IPS DF 6.9 (cell line): Measurements from ENCODE around the gene BLOC1S2.
"Not testable (repeated sequence)": the region's sequence is repeated elsewhere in the genome, so short reads cannot be mapped to it uniquely, and the experiment has no call there.

ENCODE experiments used
- DNase-seq: peaks from one replicate; pipeline ENCODE4 v3.0.0-alpha.2; 2013; ENCODE audit warnings: low read depth, low spot score
- H3K27ac ChIP-seq: one replicate; pipeline ENCODE4 v1.5.1; 2013; ENCODE audit warnings: low read length, control low read depth
- H3K27me3 ChIP-seq: 2 replicates; pipeline ENCODE4 v1.6.1; 2013; ENCODE audit warnings: mild to moderate bottlenecking, low read length; ENCODE audit not compliant: control insufficient read depth, insufficient read depth
- H3K36me3 ChIP-seq: 2 replicates; pipeline ENCODE4 v1.6.1; 2013; ENCODE audit warnings: low read length; ENCODE audit not compliant: control insufficient read depth, insufficient read depth
- H3K4me1 ChIP-seq: 2 replicates; pipeline ENCODE4 v1.6.1; 2013; ENCODE audit warnings: low read length; ENCODE audit not compliant: control insufficient read depth, insufficient read depth
- H3K4me3 ChIP-seq: 2 replicates; pipeline ENCODE4 v1.5.1; 2013; ENCODE audit warnings: mild to moderate bottlenecking, low read length
- H3K9me3 ChIP-seq: 2 replicates; pipeline ENCODE4 v1.6.1; 2013; ENCODE audit warnings: low read length, inconsistent platforms; ENCODE audit not compliant: control insufficient read depth, insufficient read depth
- WGBS: extraction: QIAGEN DNeasy Blood & Tissue Kit; methylation state at CpG from one replicate; pipeline ENCODE4 v1.1.7; 2013; ENCODE audit warnings: mixed read lengths, missing lambda C conversion rate; ENCODE audit not compliant: insufficient read length, insufficient coverage; 5-methylcytosine and 5-hydroxymethylcytosine counted together

Gene BLOC1S2

DNA sequence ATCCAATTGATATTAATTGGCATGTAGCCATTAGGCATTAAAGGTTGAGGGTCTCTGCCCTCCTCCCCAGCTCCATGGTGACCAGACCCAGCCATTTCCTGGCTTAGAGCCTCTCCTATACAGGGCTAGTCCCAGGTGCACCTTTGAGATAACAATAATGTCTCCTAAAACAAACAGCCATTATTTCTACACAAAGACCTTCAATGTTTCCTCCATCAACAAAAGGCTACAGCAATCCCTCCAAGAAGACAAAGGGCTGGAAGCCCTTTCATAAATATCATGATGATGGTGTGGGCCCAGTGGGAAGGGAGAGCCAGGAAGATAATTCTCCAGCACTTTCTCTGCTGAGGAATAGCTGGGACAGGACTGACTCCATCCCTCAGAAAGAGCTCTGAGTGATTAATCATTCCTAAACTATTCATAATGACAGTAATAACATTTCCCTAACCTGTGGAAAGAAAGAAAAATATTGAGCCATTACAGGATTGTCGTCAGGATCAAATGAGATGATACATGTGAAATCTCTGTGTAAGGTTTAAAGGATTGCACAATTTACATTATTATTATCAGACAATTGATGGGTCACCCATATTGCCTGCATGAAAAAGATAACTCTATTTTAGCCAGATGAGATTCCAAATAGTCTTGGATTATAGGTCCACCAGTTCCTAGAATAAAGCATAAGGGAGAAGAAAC lies 33.4 kb upstream of the BLOC1S2 start:
- no peak for DNase-seq
- no peak overlapping the region for H3K4me3 ChIP-seq
- no peaks in the 10 kb centered on the region for H3K4me1 ChIP-seq
- no peak overlapping the region for H3K27ac ChIP-seq
- no peaks in the 10 kb centered on the region for H3K36me3 ChIP-seq
- H3K27me3 ChIP-seq: no peaks in the 10 kb centered on the region
- no CpG with 5 or more reads among the region's 1 CpG for WGBS
- no peaks in the 10 kb centered on the region for H3K9me3 ChIP-seq

DNA sequence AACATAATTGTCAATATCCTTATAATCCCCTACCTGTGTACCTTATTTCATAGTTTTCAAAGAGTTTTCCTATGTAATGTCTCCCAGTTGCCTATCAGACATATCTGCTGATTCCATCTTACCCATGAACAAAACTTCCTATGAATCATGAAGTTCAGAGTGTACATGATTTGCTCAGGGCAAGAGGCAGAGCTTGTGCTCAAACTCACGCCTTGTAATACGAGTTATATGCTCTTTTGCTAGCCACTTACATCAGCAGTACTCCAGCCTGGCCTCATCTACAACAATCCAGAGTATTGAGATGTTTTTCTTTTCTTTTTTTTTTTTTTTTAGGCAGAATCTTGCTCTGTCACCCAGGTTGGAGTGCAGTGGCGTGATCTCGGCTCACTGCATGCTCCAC lies 31.7 kb upstream of the BLOC1S2 start:
- no peaks in the 10 kb centered on the region for H3K27me3 ChIP-seq
- H3K9me3 ChIP-seq: no peaks in the 10 kb centered on the region
- H3K27ac ChIP-seq: no peak overlapping the region
- no peak for DNase-seq
- no peak overlapping the region for H3K4me3 ChIP-seq
- no peaks in the 10 kb centered on the region for H3K4me1 ChIP-seq
- no CpG with 5 or more reads among the region's 4 CpGs for WGBS
- H3K36me3 ChIP-seq: no peaks in the 10 kb centered on the region

DNA sequence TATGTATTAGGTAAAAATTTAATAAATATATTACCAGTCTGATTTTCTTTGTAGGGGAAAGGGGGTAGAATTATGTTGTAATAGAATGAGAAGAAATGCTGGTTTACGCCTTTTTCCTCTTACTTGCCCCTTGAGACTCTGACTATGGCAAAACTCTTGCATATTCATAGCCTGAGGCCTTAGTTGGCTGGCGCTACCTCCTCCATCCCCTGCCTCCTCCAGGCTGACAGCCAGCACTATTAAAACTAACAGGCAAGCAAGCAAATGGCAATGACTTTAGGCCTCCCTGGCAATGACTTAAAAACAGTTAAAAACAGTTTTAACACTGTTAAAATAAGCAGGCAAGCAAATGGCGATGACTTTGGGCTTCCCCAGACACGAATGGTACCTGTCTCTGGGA lies 29.1 kb upstream of the BLOC1S2 start:
- no peak for DNase-seq

DNA sequence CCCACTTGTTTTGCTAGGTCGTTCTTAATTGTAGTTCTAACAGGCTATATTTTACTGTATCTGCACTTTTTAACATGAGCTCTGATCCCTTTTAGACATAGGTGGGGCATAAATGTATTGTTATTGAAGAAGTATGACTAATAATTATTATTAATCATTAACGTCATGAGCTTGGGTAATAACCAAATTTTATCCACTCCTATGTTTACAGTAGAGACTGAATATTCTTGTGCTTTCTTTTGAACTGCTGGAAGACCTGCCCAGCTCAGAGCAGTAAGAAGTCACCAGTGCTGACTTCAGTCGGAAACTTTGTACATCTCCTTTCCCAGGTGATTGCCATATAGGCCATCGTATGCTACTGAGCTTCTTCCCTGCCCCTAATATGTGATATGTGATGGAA lies 24.8 kb upstream of the BLOC1S2 start:
- Histone ChIP-seq H3K9me3 (no peaks in the 10 kb centered on the region), H3K27me3 (no peaks in the 10 kb centered on the region), H3K36me3 (no peaks in the 10 kb centered on the region), H3K4me3 (no peak overlapping the region), H3K27ac (no peak overlapping the region), H3K4me1 (no peaks in the 10 kb centered on the region)
- DNase-seq: no peak
- WGBS: no CpG with 5 or more reads among the region's 4 CpGs

More for the DNA sequence above, 29.1 kb upstream of the BLOC1S2 start:
- H3K27me3 ChIP-seq: no peaks in the 10 kb centered on the region
- no peak overlapping the region for H3K27ac ChIP-seq
- H3K4me3 ChIP-seq: no peak overlapping the region
- no peaks in the 10 kb centered on the region for H3K36me3 ChIP-seq
- H3K9me3 ChIP-seq: no peaks in the 10 kb centered on the region
- H3K4me1 ChIP-seq: no peaks in the 10 kb centered on the region
- no CpG with 5 or more reads among the region's 4 CpGs for WGBS

DNA sequence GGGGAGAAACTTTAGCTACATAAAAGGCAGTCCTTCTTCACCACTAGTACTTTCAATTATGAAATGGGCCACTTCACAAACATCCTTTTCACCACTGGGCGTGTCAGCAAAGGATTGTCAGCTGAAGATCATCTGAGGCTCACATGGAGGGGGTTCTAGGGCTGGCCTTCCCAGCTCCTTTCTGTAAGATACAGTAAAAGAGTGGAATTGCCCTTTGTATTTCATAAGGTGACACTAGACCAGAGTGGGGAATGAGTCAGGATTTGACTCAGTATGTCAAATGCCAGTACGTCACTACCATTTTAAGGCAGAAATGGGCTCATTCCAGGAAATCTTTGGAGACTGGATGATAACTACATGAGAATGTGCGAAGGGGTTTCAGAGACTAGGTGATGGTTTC lies 21.2 kb upstream of the BLOC1S2 start:
- H3K9me3 ChIP-seq: no peaks in the 10 kb centered on the region
- no peak for DNase-seq
- H3K27ac ChIP-seq: no peak overlapping the region
- H3K4me3 ChIP-seq: no peak overlapping the region
- no peaks in the 10 kb centered on the region for H3K27me3 ChIP-seq
- no peaks in the 10 kb centered on the region for H3K36me3 ChIP-seq
- no CpG with 5 or more reads among the region's 3 CpGs for WGBS
- no peaks in the 10 kb centered on the region for H3K4me1 ChIP-seq

DNA sequence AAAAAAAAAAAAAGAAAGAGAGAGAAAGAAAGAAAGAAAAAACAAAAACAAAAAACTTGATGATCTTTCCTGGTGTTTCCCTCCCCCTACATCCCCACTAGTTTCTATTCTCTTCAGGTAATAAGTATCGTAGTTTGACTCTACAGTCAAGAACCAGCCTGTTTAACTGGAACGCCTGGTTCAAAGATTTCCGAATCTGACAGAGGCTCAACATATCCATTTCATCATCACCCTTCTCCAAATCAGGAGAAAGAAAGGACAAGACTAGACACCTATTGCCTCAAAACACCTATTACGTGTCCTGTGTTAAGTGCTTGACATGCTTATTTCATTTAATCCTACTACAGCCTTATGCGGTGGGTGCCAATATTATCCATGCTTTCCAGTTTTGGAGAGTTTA lies 20.4 kb upstream of the BLOC1S2 start:
- Histone ChIP-seq H3K27me3 (no peaks in the 10 kb centered on the region), H3K36me3 (no peaks in the 10 kb centered on the region), H3K4me3 (no peak overlapping the region), H3K27ac (no peak overlapping the region), H3K9me3 (no peaks in the 10 kb centered on the region), H3K4me1 (no peaks in the 10 kb centered on the region)
- no CpG with 5 or more reads among the region's 5 CpGs for WGBS
- DNase-seq: no peak

DNA sequence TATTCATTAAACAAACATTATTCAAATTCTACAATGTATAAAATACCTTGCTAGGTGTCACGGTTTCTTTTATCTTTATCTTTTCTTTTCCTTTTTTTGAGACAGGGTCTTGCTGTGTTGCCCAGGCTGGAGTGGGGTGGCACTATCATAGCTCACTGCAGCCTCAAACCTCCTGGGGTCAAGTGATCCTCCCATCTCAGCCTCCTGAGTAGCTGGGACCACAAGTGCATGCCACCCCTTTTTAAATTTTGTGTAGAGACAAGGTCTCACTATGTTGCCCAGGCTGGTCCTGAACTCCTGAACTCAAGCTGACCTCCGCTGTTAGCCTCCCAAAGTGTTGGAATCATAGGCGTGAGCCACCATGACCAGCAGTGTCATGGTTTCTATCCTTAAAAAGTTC lies 17.9 kb upstream of the BLOC1S2 start:
- no peaks in the 10 kb centered on the region for H3K9me3 ChIP-seq
- H3K4me3 ChIP-seq: no peak overlapping the region
- no peaks in the 10 kb centered on the region for H3K36me3 ChIP-seq
- H3K27ac ChIP-seq: no peak overlapping the region
- no peak for DNase-seq
- 0 out of 2 replicates have a peak, but pooled peaks cover 2% of the 10 kb centered on the region for H3K4me1 ChIP-seq
- H3K27me3 ChIP-seq: no peaks in the 10 kb centered on the region; the same call in 1 of the 2 replicates
- 100% methylated on average over 1 of the region's 3 CpGs for WGBS

DNA sequence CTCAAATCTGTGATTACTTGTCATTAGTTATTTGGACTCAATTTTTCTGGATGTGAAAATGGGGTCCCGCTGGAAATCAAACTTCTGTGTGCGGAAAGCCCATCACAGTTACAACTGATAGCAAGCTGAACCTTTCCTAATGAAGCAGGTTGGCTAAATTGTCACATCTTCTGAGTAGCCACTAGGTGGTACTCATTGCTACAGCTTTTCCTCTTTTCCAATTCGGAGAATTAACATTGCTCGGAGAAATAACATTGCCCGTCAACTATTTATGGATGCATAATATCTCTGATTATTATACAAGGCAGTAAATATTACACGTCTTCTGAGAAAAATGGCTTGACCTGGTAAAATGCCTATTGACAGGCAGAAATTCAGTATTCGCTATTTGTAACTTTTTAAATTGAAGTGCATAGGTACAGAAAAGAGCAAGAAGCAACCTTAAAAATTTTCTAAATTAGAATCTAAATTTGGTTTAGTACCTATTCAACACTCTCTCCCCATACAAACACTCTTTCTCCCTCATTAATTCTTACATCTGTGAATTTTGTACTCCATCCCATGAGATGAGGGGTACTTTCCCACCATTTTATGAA lies 17.3 kb upstream of the BLOC1S2 start:
- H3K9me3 ChIP-seq: no peaks in the 10 kb centered on the region
- 0 out of 2 replicates have a peak, but pooled peaks cover 2% of the 10 kb centered on the region for H3K4me1 ChIP-seq
- H3K36me3 ChIP-seq: no peaks in the 10 kb centered on the region
- H3K27me3 ChIP-seq: no peaks in the 10 kb centered on the region; the same call in 1 of the 2 replicates
- no CpG with 5 or more reads among the region's 7 CpGs for WGBS
- H3K4me3 ChIP-seq: no peak overlapping the region
- no peak for DNase-seq
- H3K27ac ChIP-seq: no peak overlapping the region

DNA sequence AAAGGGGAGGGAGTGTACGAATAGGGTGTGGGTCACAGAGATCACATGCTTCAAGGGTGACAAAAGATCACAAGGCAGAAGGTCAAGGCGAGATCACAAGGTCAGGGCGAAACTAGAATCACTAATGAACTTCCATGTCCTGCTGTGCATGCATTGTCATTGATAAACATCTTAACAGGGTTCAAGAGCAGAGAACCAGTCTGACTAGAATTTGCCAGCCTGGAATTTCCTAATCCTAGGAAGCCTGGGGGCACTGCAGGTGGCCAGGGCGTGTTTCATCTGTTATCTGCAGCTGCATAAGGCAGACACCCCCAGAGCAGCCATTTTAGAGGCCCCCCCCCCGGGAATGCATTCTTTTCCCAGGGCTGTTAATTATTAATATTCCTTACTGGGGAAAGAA lies 14.6 kb upstream of the BLOC1S2 start:
- peak; percentile 73 for DNase-seq
- not testable (repeated sequence) for H3K4me1 ChIP-seq, H3K36me3 ChIP-seq, H3K9me3 ChIP-seq, H3K27me3 ChIP-seq, H3K27ac ChIP-seq, H3K4me3 ChIP-seq
- WGBS: no CpG with 5 or more reads among the region's 5 CpGs

DNA sequence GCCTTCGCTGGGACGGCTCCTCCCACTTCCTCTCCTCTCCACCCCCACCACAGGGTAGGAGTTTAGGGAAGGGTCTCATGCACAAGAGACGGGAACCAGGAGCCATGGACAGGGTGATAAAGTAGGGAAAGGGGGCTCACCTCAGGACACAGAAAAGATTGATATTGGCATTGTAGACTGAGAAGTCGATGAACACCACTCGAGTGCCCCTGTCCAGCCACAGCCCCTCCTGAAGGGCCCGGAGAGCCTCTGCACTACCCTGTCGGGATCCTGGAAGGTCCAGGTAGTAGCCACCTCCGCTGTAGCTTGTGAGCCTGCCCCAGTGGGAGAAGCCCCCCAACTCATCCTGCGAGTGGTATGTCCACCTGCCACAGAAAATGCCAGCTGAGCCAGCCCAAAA lies 10.8 kb upstream of the BLOC1S2 start:
- no CpG with 5 or more reads among the region's 9 CpGs for WGBS
- no peak overlapping the region for H3K27ac ChIP-seq
- H3K4me1 ChIP-seq: 0 out of 2 replicates have a peak, but pooled peaks cover 2% of the 10 kb centered on the region
- no peak for DNase-seq
- H3K9me3 ChIP-seq: no peaks in the 10 kb centered on the region
- H3K27me3 ChIP-seq: no peaks in the 10 kb centered on the region; the same call in 1 of the 2 replicates
- H3K4me3 ChIP-seq: no peak overlapping the region
- no peaks in the 10 kb centered on the region for H3K36me3 ChIP-seq

DNA sequence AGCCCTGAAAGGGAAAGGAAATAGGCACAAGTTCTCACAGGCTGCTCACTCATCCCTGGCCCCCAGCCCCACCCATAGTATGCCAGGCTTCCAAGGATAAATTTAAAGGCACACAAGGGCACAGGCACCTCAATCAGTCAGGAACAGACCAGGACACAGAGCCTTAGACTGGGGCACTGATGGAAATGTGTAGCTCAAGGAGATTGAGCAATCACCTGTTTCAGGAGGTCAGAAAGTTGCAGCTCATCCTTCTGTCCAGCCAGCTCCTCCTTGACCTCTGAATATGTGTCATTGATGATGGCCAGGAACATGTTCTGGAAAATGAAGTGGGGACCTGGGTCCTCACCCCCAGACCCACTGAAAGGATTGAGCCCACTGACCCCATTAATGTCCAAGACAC lies 6.6 kb upstream of the BLOC1S2 start:
- no peaks in the 10 kb centered on the region for H3K9me3 ChIP-seq
- H3K27me3 ChIP-seq: no peaks in the 10 kb centered on the region
- H3K36me3 ChIP-seq: no peaks in the 10 kb centered on the region
- H3K27ac ChIP-seq: no peak overlapping the region
- no peak overlapping the region for H3K4me3 ChIP-seq
- H3K4me1 ChIP-seq: no peaks in the 10 kb centered on the region
- DNase-seq: no peak
